Left lobe of liver (tissue), 2 donors: ENCODE data around the gene MPV17. TPM values are rescaled to one million over a fixed set of nuclear protein-coding genes. Genes with fewer than 3 reads are reported as not detected.
"Not testable (repeated sequence)": the region's sequence is repeated elsewhere in the genome, so short reads cannot be mapped to it uniquely, and the experiment has no call there.

Source experiments
- ATAC-seq: fragments of 200-7000 bp; cut with Tn5 transposase; one replicate; pipeline ENCODE4 v1.9.1; 2020; ENCODE audit warnings: mild to moderate bottlenecking, moderate library complexity
- DNase-seq: peaks from one replicate; pipeline ENCODE4 v3.0.0-alpha.2; 2020; ENCODE audit warnings: low spot score
- total RNA-seq: library from RNA; stranded (reverse); gene quantifications from one replicate; pipeline ENCODE4 v1.2.1, GENCODE V29; 2021
- donor health status: DM: no; HTN: no; CAD: no; lungs with moderate emphysema.
- donor health status: DM: no; HTN: yes; CAD: no.

MPV17 gene, protein sequence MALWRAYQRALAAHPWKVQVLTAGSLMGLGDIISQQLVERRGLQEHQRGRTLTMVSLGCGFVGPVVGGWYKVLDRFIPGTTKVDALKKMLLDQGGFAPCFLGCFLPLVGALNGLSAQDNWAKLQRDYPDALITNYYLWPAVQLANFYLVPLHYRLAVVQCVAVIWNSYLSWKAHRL
- 18.3 TPM for total RNA-seq

DNA sequence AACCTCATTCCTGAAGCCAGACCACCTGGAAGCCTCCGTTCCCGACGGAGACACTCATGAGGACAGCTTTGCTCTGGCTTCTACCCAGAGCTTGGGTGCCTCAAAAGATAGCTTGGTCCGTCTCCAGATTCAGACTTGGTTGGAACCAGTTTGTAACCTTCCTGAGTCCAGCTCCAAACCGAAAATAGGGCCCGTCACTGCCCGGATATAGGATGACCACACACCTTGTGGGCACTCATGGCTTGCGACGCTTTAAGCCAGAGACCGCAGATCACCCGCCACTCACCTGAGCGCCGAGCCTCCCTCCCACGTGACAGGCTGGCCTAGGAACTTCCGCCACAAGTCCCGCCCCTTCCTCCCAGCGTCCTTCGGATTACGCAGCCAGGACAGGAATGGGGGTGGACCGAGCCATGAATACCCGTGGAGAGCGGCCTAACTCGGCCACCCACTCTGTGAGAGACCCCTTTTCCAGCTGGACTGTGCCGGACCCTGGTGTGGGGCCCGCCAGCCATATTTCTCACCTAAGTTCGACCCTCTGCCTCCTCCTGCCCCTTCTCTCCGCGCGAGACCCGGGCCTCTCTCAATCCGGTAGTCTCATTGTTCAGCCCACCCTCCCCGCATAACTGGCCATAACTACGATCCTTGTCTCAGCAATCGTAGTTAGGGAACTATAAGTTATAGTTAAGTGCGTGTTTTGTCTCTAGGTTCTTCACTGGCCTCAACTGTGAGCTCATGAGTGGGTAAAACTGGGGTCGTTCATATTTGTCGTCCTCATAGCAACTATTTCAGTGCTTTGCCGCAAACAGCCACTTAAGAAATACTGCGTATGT lies at the start of gene MPV17:
Gene MPV17, minus strand, starts transcription at position 332 of the 830 bp plus-strand sequence. CDS start 580 bp downstream, outside the sequence.
- peak; percentile 93 for DNase-seq
- peak; percentile 92 for ATAC-seq

DNA sequence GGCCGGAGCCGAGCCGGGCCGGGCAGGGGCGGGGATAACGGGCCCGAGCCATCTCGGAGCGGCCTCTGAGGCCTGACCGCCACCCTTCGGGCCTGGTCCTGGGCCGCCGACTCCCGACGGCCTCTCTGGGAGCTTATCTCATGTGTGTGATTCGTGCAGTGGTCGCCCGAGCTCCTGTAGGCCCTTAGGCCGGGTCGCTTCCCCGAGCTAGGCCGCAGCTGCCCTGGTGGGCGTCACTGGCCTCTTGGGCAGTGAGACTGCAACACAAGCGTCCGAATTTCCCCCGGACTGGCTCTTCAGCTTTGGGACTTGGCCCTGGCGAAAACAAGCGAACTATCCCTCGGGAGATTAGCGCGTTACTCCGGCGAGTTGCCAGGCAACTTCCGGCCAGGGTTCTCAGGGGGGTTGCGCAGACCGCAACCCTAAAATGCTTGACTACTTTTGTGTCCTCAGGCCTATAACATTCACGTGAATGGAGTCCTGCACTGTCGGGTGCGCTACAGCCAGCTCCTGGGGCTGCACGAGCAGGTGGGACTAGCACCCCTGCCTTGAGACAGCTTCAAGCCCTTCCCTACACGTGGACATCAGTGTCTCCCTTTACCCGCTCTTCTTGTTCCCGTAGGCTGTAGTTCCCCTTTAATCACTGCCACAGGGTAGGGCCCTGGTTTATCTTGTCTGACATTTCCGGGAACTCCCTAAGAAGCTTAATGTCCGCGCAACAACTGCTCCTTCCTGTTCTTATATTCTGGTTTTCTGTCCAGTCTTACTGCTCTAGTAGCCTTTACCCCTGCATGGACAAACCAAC lies 48.1 kb upstream of the MPV17 start:
- DNase-seq (no peak), ATAC-seq (peak; percentile 40)

DNA sequence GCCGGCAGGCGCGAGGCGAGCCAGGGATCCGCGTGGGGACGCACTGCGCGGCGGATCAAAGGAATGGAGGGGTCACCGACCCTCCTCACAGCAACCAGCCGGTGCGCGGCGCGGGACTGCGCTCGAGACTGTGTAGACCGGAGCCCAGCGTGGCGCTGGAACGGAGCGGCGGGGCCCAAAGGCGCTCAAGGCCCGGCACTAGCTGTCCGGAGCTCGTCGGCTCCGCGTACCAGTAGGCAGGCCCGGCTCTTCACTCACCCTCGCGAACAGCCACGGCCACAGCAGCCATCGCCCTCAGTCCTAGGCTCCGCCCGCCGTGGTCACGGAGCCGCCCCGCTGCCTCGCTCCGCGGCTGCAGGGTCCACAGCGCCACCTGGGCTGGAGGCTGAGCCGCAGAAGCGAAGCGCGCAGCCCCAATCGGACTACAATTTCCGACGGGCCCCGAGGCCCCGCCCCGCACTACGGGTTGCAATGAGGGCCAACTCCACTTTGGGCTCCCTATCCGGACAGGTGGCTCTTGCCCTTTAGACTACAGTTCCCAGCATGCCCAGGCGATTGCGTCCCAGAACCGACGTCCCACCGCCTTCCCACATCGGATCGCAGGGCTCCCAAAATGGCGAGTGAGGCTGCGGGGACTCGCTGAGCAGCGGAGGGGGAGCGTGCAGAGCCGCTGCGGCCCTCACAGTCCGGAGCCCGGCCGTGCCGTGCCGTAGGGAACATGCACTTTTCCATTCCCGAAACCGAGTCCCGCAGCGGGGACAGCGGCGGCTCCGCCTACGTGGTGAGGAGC lies 47.3 kb upstream of the MPV17 start, which contains the start of the genes EIF2B4 and SNX17:
Gene EIF2B4, minus strand, starts transcription at position 313 of the 790 bp plus-strand sequence. Its CDS starts 24 bp downstream, at position 289.
Gene SNX17, plus strand, starts transcription at position 591 of the 790 bp plus-strand sequence. Its CDS starts 128 bp downstream, at position 719.
- peak; percentile 90 for ATAC-seq

DNA sequence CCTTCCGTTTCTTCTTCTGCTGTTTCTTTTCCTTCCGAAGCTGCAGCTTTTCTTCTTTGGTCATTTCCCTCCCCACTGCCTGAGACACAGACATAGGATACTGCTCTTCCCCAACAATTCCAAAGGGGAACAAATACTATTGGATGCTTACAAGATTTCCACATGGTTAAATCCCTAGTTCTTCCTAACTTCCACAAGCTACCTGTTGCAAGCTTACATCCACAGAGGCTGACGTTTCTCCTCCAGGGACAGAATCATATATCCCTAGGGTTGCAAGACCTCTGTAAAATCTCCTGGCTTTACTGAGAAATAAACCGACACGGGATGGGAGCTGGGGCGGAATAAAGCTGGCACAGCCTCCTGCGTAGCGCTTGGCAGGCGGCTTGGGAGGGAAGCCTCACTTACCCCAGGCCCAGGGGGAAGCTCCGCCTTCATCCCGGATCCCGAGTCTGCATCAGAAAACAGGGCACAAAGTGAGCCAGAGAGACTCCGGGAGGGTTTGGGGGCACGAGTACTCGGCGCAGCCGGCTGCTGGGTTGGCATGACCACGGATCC lies 46.7 kb upstream of the MPV17 start:
- peak; percentile 58 for ATAC-seq
- no peak for DNase-seq

More for the DNA sequence above, 47.3 kb upstream of the MPV17 start, which contains the start of the genes EIF2B4 and SNX17:
- DNase-seq, result peak; percentile 100

DNA sequence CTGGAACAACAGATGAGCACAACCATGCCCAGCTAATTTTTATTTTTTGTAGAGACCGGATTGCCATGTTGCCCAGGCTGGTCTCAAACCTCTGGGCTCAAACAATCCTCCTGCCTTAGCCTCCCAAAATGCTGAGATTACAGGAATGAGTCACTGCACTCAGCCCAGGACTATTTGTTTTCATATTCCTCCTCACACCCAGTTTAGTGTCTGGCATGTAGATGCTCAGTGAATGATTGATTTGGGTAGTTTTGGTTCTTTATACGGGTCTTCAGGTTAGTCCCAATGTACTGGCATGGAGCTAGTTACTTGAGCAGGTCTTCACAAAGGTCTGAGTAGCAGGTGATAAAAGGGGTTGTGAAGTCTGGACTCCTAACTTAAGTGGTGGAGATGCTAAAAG lies 41.0 kb upstream of the MPV17 start:
- ATAC-seq, result no peak

DNA sequence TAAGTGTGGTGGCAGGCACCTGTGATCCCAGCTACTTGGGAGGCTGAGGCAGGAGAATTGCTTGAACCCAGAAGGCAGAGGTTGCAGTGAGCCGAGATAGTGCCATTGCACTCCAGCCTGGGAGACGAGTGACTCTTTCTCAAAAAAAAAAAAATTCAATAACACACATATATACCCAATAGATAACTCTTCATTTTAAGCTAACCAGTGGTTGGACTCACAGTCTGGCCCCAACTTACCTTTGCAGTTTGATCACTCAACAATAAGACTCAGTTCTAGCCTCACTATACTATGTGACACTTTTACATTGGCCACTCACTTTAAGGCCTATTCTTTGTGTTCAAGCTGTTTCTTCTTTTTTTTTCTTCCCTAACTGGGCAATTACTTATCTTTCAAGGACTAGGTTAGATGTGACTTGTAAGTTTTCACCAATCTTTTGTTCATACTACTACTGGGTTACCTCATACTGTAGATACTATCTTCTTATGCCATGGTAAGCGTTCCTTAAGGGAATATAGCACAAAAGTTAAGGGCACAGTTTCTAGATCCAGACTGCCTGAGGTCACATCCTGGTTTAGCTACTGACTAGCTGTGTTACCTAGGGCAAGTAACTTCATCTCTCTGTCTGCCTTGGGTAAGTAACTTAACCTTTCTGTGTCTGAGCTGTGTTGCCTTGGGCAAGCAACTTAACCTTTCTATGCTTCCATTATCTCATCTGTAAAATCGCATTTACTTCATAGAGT lies 40.0 kb upstream of the MPV17 start:
- no peak for DNase-seq
- no peak for ATAC-seq

More for the DNA sequence above, 41.0 kb upstream of the MPV17 start:
- no peak for DNase-seq

DNA sequence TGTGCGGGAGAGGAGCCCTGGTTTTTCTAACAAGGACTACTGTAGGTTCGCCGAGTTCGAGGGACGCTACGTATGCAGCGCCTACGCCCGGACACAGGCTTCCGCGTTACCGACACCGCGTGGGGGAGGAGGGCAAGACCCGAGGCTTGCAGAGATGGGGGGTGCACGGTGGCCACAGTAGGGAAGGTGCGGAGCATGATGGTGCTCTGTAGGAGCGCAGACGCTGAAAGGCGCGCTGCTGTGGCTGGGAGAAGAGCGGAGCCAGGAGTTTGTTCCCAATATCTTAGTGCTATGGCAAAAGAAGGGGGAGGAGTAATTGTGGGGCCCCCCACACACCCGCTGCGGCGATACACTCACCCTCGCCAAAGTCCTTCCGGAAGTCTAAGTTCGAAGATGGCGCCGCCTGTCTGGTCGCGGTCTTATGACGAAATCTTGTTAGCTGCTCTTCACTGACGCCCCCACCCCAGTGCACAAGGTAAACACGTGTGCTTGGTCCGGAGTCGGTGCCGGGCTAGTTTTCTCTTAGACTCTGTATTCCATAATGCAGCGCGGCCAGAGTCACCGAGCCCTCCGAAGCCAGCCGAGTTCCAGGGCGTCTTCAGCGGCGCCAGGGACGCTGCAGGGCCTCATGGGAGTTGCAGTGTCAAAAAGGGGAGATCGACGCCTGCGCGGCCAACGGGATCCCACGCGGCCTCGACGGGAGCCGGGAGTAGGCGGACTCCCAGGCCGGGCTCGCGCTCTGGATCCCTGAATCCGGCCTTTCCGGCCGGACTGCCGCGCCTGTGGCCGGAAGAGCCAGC lies 33.7 kb upstream of the MPV17 start, which contains the start of gene GTF3C2:
Gene GTF3C2, minus strand, starts transcription at position 383 of the 800 bp plus-strand sequence. CDS start 13,210 bp downstream, outside the sequence.
- DNase-seq, result peak; percentile 97
- ATAC-seq, result peak; percentile 91

DNA sequence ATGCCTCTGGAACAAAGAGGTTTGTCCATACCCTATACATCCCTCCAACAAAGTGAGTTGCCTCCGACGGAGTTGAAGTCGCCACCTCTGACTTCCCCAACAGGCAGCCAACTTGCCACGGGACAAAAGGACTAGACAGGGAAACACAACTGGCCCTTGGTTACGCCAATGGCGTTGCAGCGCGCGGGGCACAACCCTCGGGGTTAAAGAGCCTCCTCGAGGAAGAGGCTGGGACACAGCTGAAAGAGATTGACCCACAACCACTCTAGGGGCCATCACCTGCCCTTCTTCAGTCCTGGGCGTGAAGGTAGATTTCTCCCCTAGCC lies 33.1 kb upstream of the MPV17 start:
- ATAC-seq, result peak; percentile 54

DNA sequence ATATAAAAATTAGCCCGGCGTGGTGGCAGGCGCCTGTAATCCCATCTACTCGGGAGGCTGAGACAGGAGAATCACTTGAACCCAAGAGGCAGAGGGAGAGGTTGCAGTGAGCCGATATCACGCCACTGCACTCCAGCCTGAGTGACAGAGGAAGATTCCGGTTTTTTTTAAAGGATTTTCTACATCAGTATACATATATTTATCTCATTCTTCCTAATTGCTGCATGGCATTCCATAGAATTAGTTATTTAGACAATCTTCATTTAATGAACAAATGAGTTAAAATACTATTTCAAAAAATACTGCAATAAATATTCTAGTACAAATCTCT lies 31.7 kb upstream of the MPV17 start:
- ATAC-seq, result no peak
- DNase-seq, result no peak

More for the DNA sequence above, 33.1 kb upstream of the MPV17 start:
- peak; percentile 65 for DNase-seq

DNA sequence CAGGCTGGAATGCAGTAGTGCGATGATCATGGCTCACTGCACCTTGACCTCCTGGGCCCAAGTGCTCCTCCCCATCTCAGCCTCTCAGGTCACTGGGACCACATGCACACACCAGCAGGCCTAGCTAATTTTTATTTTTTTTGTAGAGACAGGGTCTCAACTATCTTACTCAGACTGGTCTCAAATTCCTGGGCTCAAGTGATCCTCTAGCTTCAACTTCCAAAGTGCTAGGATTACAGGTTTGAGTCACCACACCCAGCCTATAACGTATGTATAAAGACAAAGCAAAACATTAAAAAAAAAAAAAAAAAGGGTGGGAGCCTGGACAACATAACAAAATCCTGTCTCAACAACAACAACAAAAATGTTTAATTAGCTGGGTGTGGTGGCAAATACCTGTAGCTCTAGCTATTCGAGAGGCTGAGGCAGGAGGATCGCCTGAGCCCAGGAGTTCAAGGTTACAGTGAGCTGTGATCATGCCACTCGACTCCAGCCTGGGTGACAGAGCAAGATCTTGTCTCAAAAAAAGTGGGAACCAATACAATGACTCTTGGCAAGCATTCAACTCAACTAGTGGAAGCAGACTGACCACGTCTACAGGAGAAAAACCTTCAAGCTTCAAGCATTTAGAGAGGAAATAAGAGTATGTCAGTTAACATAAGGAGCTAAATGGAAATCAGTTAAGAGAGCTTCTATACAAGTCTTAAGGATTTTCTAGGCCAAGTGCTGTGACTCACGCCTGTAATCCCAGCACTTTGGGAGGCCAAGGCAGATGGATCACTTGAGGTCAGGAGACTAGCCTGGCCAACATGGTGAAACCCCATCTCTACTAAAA lies 31.1 kb upstream of the MPV17 start:
- ATAC-seq (no peak), DNase-seq (no peak)

DNA sequence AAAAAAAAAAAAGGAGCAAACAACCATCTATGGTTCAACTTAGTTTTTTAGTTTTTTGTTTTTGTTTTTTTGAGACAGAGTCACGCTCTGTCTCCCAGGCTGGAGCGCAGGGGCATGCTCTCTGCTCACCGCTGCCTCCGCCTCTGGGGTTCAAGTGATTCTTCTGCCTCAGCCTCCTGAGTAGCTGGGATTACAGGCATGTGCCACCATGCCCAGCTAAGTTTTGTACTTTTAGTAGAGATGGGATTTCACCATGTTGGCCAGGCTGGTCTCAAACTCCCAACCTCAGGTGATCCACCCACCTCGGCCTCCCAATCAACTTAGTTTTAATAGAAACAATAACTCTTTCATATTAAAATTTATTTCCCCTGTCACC lies 30.5 kb upstream of the MPV17 start:
- not testable (repeated sequence) for DNase-seq, ATAC-seq

DNA sequence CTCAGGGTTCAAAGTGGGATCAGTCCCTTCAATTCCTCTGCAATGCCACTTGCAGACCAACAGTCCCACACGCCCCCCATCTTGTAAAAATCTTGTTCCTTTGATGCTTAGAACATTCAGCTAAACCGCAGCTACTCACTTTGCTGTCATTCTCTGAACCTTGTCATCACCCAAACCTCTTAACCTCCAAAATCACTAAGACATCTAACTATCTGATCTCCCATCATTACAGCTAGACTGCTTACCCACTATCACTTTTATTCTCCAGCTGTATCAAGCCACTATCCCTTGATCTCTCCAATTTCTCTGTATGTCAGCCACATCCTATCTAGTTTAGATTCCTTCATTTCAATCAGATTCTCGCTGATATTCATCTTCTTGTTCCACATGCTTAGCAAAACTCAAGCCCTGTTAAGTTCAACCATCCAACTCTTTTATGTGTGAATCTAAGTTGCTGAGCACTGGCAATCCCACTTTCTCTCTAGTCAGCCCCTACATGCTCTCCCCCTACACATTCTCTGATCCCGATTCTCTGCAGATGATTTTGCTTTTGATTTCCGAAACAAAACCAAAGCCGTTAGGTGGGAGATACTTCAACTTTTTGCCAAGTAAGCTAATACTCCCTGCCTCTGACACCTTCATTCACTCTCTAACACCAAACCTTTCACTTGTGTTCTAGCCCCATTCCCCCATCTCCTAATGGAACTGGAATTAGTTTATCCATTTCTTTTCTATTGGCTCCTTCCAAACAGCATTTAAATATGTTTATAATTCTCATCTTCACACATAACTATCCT lies 29.1 kb upstream of the MPV17 start:
- DNase-seq (no peak), ATAC-seq (no peak)

DNA sequence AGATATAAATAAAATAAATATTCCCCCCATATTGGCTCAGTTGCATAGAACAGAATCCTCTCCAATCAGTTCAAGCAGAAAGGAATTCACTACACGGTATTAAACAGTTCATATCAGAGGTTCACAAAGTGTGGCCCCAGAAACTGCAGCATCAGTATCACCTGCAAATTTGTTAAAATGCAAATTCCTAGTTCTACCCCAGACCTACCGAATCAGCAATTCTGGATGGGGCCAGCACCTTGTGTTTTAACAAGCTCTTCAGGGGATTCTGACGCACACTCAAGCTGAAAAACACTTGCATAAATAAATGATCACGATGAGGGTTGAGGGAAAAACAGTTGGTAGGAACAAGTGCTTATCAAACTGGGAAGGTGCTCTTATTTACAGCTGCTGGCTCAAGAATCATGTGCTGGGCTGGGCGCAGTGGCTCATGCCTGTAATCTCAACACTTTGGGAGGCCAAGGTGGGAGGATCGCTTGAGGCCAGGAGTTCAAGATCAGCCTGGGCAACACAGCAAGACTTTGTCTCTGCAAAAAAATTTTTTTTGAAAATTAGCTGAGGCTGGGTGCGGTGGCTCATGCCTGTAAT lies 27.3 kb upstream of the MPV17 start:
- ATAC-seq, result no peak
- DNase-seq, result no peak

DNA sequence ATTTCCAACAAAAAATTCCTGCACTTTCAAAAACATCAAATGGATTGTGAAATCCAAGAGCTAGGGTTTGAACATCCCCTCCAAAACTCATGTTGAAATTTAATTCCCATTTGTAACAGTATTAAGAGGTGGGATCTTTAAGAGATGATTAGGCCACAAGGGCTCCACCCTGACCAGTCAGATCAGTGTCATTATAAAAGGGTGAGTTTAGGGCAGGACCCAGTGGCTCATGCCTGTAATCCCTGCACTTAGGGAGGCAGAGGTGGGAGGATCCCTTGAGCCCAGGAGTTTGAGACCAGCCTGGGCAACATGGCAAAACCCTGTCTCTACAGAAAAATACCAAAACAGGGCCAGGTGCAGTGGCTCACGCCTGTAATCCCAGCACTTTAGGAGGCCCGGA lies 24.7 kb upstream of the MPV17 start:
- no peak for ATAC-seq
- DNase-seq, result no peak

DNA sequence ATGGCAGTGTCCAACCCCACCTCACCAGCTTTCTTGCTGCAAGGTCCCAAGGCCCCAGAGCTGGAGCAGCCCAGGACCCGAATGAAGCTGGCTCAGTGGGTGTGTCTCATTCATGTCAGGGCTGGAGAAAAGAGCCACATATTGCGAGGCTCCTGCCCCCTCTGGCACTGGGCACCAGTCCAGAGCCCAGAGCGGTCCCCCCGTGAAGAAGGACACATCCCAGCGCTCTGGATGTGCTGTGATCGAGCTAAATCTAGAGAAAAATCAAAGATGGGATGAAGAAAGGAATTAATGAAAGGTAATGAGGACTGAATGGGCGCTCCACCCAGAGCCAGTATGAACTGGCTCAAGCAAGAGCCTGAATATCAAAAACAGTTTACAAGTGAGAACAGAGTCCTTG lies 13.3 kb upstream of the MPV17 start:
- no peak for DNase-seq
- ATAC-seq, result no peak

DNA sequence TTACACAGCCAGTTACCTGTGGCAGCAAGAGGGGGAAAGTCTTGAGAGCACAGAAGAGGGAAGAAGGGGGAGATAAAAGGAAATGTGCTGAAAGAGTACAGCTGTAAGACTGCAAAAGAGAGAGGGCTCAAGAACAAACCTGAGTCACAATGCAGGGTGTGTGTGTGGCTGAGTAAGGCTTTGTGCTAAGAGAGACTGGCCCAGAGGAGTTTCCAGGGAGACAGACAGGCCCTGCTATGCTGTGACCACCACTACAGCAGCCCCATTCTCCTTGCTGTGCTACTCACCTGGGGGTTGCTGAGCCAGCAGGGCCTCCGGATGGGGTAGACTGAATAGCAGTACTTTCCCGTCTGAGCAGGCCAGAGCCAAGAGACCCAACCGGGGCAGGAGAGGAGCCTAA lies 12.4 kb upstream of the MPV17 start:
- DNase-seq (no peak), ATAC-seq (no peak)

DNA sequence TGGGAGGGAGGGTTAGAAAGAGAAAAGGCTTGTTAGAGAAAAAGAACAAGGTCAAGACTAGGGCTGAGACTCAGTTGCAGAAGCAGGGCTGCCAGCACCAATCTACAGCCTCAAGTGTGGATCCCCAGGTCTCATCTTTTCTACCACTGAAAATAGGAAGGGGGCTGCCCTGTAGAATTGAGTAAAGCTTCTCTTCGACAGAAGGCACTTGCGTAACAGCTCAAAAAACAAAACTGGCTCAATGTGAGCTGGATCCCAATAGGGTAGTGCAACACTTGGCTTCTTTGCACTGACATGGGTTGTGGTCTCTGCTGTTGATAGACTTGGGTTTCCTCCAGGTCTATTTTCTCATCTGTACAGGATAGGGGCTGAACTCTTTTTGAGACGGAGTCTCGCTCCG lies 1.8 kb upstream of the MPV17 start:
- ATAC-seq, result no peak

More for the DNA sequence above, 1.8 kb upstream of the MPV17 start:
- DNase-seq, result no peak
